ENCODE results near the gene UBAC2.
"Not testable (repeated sequence)": the region's sequence is repeated elsewhere in the genome, so short reads cannot be mapped to it uniquely, and the experiment has no call there.

Gene UBAC2

DNA sequence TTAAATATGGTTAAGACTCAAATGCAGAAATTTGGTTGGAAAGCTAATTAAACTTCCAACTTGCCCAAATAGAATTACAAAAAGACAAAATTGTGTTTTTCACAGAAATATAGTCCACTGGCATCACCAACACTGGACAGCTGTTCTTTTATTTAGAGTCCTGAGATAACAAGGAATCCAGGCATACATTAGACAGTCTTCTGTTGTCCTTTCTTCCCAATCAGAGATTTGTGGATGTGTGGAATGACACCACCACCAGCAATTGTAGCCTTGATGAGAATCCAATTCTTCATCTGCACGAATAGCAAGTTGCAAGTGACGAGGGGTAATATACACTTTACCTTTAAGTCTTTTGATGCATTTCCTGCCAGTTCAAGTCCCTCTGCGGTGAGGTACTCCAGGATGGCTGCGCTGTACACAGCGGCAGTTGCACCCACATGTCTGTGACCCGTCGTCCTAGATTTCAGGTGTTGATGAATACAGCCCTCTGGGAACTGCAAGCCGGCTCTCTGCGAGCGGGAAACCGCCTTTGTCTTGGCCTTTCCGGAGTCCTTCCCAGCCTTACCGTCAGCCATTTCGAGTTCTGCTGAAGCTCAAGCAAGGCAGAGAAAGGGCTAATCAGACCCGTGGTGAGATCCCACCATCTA is 14.7 kb downstream of the UBAC2 start:
- DNase-seq, result no peak

DNA sequence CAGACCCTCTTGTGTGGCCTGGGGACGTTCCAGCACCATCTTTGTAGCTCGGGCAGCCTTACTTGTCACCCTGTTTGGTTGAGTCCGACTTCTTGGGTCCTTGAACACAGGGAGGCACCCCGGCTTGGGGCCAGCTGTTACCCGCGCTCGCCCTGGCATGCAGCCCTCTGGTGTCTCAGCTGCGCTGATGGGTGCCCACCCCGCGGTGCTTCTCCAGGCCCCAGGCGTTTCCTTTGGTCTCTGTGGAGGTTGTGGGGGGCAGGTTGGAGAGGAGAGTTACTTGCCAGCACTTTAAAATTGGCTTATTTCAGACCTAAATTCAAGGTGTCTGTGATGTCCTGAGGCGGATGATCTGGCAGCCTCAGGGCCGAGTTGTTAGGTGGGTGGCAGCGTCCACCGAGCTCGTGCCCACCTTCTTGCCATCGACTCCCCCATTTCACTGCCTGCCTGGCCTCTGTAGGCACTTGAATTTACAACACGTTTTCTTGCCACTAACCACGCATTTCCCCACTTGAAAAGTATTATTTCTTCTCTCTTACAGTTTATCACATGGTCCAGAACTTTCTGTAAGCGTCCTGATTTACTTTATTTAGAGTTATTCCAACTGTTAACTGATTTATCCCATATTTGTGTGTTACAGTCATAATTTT is 16.9 kb downstream of the UBAC2 start:
- no peak for DNase-seq

DNA sequence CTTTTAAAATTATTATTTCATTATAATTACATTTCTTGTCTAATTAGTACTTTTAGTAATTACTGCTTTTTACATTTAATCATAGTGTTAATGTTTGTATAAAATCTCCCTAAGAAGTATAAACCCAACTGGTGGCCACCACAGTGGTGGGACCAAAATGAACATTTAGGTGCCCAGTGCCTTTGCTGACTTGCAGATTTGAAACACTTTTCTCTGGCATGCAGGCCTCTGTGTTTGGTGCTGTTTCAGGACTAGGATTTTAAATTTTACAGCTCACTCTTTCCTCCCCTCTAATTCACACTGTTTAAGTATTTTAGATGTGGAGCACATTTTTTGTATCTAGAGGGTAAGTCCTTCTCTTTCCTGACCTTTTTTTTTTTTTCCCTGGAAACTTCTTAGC is 17.5 kb downstream of the UBAC2 start:
- no peak for DNase-seq

DNA sequence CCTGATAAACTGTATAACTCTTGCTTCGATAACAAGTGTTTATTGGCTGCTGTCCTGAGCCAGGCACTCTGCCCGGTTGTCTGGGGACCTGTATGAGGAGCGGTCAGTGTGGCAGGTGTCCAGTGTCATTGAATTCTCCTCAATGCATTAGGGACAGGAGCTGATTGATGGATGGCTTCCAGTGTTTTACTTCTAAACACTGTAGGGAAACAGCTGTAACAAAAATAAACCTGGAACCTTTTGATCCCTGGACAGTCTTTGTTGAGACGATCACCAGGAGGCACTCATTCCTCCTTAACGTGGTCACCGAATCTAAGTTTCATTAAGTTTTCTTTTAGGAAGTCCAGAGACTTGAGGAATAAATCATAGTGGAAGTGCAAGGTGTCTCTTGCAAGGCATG is 17.9 kb downstream of the UBAC2 start:
- no peak for DNase-seq

DNA sequence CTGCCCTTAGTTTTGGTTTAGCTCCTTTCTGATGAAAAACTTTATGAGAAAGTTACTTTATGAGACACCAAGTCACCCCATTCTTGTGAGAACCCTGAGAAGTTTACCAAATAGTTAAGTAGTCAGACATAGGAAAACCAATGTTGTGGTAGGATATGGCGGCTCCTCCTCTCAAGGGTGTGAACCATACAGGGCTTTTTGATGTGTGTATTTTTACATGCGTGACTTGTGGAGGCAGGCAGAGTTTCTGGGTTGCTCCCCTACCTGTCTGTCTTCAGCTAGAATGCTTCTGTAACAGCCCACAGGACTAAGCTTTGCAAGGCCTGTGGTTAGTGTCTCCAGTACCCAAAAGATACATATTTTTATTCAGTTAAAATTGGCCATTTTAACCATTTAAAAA is 18.3 kb downstream of the UBAC2 start:
- no peak for DNase-seq

DNA sequence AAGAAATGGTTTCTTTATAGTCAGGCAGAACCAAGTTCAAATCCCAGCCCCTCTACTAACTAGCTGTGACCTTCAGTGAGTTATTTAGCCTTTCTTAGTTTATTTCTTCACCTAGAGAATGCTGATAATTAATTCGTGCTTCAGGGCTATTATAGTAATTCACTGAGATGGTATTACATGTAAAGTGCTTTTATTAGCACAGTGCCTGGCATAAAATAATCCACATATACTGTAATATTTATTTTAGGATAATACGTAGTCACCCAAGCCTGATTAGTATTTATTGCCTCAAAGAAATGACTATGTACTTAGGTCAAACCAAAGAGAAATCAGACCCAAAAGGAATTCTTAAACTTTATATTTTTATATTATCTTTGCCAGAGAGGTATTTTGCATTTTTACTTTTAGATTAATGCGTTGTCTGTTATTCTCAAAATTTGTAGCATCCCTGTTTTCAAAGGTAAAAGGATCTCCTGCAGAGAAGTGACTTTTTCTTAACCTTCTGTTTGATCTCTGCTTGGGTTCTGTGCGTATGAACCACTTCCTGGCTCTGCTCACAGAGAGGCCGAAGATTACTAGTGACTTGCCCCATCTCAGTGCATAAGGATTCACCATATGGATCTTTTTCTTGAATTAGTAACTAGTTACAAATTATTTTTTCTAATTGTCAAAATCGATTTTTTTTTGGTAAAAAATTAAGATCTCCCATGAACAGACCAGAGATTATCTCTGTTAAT is 19.7 kb downstream of the UBAC2 start:
- DNase-seq, result no peak

DNA sequence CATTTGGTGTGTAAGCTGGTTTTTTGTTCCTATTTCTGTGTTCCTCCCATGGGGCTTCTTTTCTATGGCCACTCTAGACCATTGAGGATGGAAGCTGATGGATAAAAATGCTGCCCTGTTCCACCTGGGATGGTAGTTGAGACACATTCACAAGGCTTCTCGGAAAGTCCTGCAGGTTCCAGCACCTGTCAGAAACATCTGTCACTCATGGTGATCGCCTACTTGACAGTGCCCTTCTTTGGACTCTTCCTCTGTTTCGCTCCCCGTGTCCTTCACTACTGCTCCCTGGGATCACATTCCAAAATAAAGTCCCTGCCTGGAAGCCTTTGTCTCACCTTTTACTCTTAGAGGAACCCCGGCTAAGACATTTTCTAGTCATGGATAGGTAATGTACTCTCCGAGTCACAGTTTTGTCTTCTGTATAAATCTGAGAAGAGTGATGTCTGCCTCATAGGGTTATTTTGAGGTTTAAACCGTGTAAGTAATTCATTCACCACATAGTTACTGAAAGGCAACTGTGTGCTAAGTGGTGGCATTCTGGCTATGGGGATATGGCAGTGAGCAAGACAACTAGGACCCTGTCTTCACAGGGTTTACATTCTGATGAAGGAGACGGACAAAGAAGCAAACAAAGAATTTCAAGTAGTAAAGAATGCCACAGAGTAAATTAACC is 21.0 kb downstream of the UBAC2 start:
- no peak for DNase-seq

DNA sequence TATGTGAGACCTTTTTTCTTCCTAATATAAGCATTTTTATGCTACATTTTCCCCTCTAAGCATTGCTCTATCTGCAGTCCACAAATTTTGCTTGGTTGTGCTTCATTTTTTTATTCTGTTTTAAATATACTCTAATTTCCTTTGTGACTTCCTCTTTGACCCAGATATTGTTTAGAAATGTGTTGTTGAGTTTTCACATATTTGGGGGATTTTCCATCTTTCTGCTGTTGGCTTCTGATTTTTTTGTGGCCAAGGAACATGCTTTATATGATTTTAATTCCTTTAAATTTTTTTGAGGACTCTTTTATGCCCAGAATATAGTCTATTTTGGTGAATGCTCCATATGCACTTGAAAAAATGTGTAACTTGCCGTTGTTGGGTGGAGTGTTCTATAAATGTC is 22.9 kb downstream of the UBAC2 start:
- DNase-seq, result no peak

DNA sequence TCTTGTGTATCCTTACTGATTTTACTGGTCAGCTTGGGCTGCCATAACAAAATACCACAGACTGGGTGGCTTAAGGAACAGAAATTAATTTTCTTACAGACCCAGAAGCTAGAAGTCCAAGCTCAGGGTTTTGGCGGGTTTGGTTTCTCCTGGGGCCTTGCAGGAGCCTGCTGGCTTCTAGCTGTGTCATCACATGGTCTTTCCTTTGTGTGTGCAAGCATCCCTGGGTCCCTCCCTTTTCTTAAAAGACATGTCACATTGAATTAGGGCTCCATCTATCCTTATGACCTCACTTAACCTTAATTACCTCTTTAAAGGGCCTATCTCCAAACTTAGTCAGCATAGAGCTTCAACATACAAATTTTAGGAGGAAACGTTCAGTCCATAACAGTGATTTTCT is 23.4 kb downstream of the UBAC2 start:
- DNase-seq, result no peak

DNA sequence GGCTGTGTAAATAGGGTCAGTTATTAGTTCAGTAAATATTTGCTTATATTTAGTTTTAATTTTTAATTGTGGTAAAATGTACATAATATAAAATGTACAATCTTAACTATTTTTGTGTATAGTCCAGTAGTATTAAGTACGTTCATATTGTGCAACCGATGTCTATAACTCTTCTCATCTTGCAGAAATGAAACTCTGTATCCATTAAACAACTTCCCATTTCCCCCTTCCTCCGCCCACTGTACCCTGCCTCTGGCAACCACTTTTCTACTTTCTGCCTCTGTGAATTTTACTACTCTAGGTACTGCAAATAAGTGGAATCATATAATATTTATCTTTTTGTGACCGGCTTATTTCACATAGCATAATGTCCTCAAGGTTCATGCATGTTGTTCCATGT is 24.4 kb downstream of the UBAC2 start:
- no peak for DNase-seq

DNA sequence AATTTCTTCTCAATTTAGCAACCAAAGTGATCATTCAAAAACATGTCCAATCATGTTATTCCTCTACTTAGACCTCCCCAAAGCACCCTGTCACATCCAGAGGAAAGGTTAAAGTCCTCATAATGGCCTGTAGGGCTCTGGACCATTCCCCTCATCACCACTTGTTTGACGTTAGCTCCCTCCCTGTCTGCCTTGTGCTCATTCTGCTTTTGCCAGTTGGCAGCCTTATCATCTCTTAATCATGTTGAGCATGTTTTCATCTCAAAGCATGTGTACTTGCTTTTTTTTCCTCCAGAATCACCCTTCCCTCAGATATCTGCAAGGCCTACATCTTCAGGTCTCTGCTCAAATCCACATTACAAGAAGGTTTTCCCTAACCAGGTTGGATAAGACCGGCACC is 25.9 kb downstream of the UBAC2 start:
- no peak for DNase-seq

DNA sequence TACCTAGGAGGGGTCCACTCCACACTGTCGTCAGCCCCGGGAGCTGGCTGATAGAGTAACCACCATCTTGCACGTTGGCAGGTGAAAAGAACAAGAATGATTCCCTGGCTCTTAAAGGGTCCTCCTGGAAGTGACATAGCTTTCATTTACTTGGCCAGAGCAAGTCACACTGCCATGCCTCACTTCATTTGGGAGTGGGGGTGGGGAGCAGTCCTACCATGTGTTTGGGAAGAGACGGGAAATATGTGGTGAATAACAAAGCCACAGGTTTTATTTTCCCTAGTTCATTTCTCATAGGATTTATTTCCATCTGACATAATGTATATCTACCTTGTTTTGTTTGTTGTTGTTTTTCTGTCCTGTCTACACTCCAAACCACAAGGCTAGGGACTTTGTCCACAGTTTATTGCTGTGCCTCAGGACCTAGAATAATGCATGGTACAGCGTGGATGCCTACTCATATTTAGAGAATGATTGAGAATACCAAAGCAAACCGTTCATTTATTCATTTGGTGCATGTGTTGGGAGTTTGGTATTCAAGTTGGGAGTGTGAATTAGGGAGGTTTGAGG is 26.8 kb downstream of the UBAC2 start:
- DNase-seq, result no peak

DNA sequence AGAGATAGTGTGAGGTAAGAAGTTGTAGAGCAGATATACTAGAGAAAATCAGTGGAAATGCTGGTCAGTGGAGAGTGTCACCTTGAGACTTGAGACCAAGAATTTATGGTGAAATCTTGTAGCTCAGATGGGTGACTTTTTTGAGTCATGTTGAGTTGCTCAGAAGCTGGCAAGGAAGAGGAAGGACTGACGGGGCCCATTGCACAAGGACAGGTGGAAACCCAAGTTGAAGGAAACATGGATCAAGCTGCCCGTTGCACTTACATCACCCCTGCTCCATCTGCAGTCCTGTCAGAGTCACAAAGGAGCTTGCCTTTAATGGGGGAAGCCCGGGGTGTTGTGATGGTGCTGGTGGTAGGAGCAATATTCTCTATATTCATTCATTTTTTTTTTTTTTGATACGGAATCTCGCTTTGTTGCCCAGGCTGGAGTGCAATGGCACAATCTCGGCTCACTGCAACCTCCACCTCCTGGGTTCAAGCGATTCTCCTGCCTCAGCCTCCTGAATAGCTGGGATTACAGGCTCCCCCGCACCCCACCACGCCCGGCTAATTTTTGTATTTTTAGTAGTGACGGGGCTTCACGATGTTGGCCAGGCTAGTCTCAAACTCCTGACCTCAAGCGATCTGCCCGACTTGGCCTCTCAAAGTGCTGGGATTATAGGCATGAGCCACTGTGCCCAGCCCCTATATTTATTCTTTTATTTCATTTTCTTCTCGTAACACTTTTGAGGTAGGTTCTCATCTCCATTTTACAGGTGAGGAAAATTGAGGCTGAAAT is 27.4 kb downstream of the UBAC2 start:
- DNase-seq, result no peak

DNA sequence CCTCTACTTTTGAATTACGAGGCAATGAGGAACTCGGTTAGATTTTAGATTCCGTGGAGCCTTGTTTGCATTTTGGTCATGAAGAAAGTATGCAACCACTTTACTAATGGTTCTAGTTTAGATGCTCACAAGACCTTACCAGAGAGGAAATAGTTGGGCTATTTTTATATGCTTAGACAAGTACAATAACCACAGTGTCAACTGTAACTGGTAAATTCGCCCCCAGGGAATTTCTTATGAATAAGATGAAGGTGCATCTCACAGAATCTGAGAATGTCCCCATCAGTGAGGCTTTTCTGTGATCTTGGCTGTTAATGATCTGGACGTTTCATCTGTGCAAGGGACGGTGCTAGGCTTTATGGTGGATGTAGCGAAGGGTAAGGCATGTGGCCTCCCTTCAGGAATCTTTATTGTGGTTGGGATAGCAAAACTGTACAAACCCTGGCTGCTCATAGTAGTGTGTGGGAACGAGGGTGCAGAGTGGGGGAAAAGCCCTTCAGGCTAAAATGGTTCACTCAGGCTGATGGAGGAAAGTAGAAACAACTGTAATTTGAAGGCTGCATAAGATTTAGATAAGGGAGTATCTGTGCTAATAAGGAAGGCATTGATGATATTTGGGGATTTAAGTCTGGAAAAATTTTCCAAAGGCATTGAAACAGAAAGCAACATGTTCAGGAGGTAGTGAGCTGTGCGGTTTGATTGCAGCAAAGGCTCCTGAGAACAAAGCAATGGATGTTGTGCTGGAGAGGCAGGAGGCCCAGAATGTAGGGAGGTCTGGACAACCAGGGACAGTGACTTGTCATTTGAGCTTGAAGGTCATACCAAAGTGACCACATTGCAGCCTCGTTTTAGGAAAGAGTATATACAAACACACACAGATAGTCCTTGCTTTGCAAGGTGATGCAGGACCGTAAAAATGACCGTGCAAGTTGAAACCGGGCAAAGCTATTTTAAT is 28.4 kb downstream of the UBAC2 start:
- peak; percentile 90 for DNase-seq

DNA sequence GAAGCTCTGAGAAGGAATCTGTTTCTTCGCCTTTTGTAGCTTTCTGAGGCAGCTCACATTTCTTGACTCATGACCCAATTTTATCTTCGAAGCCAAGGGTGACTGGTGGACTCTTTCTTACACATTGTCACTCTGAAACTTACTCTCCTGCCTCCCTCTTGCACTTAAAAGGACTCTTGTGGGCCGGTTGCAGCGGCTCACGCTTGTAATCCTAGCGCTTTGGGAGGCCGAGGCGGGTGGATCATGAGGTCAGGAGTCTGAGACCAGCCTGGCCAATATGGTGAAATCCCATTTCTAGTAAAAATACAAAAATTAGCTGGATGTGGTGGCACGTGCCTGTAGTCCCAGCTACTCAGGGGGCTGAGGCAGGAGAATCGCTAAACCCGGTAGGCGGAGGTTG is 29.9 kb downstream of the UBAC2 start:
- DNase-seq, result not testable (repeated sequence)

DNA sequence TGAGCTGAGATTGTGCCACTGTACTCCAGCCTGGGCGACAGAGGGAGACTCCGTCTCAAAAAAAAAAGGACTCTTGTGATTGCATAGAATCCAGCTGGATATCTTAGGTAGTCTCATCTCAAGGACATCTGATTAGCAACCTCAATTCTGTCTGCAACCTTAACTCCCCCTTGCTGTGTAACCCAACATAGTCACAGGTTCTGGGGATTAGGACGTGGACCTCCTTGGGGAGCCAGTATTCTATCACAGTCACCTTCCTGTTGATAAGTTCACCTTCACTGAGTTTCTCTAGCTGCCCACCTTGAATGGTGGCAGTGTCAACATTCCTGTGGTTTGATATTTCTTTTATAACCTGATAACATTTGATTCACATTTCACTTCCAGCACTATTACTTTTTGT is 30.3 kb downstream of the UBAC2 start:
- no peak for DNase-seq

DNA sequence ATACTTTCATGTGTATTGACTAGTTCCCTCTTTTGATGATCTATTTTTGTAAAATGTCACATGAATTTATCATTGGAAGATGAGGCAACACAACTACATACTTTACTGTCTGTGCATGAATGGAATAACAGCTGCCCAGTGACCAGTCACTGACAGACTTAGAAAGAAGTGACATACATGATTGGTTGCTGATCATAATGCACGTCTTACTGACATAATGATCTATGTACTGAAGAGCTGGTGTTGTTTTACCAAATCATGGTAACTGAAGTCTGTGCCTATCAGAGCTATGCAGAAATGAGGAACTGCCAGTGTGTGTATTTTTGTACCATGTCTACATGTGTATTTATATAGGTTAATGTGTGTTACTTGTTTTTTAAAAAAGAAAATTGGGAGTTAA is 31.1 kb downstream of the UBAC2 start:
- DNase-seq, result no peak

DNA sequence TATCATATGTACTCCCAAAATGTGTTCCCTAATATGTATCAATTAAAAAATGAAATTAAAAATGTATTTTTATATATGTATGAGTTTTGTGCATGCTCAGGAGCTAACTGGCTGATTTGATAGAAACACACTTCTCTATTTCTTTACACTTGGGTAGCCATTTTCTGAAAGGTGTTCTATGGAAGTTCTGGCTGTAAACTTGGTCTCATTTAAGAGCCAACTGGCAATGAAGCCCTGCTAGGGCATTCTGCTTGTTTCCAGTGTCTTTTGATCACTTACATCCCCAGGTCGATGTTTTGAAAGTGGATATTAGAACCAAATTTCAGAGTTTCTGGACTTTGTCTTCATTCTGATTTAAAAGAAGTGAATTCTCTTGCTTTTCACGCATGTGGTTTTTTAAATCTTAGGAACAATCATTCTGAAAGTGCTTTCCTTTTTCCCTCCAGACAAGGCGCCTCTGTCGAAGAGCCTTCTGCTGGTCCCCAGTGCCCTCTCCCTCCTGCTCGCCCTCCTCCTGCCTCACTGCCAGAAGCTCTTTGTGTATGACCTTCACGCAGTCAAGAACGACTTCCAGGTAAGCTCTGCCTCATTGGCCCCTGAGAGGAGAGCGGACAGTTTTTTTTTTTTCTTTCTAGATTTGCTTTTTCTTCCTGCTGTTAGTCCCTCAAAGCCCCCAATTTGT is 37.5 kb downstream of the UBAC2 start:
- no peak for DNase-seq

DNA sequence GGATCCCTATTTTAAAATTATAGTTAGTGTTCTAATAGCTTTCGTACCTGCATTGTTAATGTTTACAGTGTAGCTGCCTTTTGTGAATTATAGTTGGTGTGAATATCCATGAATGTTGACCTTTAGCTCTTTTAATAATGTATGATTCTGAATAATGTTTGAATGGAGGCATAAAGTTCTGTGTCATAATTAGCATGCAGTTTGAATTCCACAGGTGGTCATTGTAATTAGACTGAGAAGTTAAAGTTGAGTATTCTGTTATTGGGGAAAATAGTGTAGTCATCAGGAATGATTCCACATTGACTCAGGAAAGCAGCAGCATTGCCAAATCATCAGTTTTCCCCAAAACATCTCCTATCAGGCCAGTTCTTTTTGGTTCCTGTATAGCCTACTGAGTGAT is 45.4 kb downstream of the UBAC2 start:
- no peak for DNase-seq

DNA sequence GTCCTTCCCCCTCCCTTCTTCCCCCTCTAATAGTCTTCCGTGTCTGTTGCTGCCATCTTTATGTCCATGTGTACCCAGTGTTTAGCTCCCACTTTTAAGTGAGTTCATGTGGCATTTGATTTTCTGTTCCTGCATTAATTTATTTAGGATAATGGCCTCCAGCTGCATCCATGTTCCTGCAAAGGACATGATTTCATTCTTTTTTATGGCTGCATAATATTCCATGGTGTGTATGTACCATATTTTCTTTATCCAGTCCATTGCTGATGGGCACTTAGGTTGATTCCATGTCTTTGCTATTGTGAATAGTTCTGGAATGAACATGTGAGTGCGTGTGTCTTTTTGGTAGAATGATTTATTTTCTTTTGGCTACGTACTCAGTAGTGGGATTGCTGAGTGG is 48.5 kb downstream of the UBAC2 start:
- DNase-seq, result not testable (repeated sequence)

DNA sequence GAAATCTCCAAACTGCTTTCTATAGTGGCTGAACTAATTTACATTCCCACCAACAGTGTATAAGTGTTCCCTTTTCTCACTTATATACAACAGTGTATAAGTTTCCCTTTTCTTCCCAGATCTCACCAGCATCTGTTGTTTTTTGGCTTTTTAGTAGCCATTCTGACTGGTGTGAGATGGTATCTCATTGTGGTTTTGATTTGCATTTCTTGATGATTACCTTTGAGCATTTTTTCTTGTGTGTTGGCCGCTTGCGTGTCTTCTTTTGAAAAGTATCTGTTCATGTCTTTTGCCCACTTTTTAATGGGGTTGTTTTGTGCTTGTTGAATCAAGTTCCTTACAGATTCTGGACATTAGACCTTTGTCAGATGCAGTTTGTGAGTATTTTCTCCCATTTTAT is 49.0 kb downstream of the UBAC2 start:
- DNase-seq, result not testable (repeated sequence)
